ENCODE data around the gene AHNAK.

- TF ChIP-seq EZH2 (IDR thresholded peaks at IDR 0.05; ENCODE audit: insufficient read depth, poor library complexity, severe bottlenecking) (no peak), EZH2phosphoT487 (IDR thresholded peaks at IDR 0.05; ENCODE audit: insufficient read depth, low read depth) (no peak)
Measured at GRCh38 chr11:62547691-62548281, 1.2 kb upstream of the AHNAK start.
